HUES48 (cell line): ENCODE results near the gene NR1H3.
"Not testable (repeated sequence)": the region's sequence is repeated elsewhere in the genome, so short reads cannot be mapped to it uniquely, and the experiment has no call there.

Source experiments
- H3K27ac ChIP-seq: one replicate; pipeline ENCODE4 v1.7.0; 2013; ENCODE audit warnings: low read depth, low read length, inconsistent platforms
- H3K27me3 ChIP-seq: 2 replicates; pipeline ENCODE4 v1.6.1; 2013; ENCODE audit warnings: mild to moderate bottlenecking, low read length; ENCODE audit not compliant: control insufficient read depth, insufficient read depth
- H3K36me3 ChIP-seq: 2 replicates; pipeline ENCODE4 v1.6.1; 2013; ENCODE audit warnings: low read length; ENCODE audit not compliant: control insufficient read depth, insufficient read depth
- H3K4me1 ChIP-seq: 2 replicates; pipeline ENCODE4 v1.6.1; 2013; ENCODE audit warnings: mild to moderate bottlenecking, low read length; ENCODE audit not compliant: control insufficient read depth, insufficient read depth
- H3K4me3 ChIP-seq: 2 replicates; pipeline ENCODE4 v1.5.1; 2013; ENCODE audit warnings: mild to moderate bottlenecking, low read depth, low read length
- H3K9ac ChIP-seq: 2 replicates; pipeline ENCODE4 v1.6.1; 2013; ENCODE audit warnings: mild to moderate bottlenecking, low read depth, low read length, moderate library complexity
- H3K9me3 ChIP-seq: 2 replicates; pipeline ENCODE4 v1.6.1; 2013; ENCODE audit warnings: low read length; ENCODE audit not compliant: control insufficient read depth, insufficient read depth

The NR1H3 gene

DNA sequence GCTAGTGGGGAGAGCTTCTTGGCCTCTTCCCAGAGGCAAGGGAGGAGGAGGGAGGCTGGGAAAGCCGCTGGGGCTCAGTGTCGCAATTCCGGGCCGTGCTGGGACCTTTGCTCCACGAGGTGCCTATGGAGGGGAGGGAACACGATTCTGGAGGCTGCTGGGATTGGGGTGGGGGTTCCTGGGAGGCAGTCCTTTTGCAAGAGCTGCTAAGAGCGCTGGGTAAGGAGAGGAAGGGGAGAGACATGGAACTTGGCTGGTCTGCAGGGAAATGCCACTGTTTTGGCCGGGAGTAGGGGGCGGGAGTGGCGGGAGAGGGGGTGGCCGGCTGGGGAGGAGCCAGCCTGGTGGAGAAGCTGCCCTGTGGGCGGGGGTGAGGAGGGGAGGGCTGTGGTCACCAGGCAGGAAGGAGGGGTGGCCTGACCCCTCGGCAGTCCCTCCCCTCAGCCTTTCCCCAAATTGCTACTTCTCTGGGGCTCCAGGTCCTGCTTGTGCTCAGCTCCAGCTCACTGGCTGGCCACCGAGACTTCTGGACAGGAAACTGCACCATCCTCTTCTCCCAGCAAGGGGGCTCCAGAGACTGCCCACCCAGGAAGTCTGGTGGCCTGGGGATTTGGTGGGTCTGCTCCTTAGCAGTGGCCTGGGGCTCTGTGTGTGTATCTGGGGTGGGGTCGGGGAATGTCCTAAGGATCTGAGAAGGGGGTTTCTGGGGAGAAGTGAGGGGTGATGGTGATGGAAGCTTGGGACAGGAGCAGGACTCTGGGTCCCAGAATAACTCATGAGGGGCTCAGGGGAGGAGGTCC is at the start of gene NR1H3:
Gene NR1H3, plus strand, starts transcription at position 480 of the 800 bp plus-strand sequence. CDS start 1,221 bp downstream, outside the sequence.
- Histone ChIP-seq H3K27me3 (no peaks in the 10 kb centered on the region), H3K27ac (peak within 1 kb of the TSS; percentile 90), H3K4me3 (peak within 1 kb of the TSS; percentile 46), H3K9ac (peak within 1 kb of the TSS; percentile 62; the same call in 1 of the 2 replicates), H3K4me1 (peaks cover 18% of the 10 kb centered on the region), H3K36me3 (no peaks in the 10 kb centered on the region), H3K9me3 (no peaks in the 10 kb centered on the region)

DNA sequence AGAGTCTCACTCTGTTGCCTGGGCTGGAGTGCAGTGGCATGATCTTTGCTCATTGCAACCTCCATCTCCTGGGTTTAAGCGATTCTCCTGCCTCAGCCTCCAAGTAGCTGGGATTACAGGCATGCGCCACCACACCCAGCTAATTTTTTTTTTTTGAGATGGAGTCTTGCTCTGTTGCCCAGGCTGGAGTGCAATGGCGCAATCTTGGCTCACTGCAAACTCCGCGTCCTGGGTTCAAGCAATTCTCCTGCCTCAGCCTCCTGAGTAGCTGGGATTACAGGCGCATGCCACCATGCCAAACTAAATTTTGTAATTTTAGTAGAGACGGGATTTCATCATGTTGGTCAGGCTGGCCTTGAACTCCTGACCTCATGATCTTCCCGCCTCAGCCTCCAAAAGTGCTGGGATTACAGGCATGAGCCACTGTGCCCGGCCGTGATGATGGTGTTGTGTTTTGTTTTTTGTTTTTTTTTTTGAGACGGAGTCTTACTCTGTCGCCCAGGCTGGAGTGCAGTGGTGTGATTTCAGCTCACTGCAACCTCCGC is 49.7 kb upstream of the NR1H3 start:
- H3K4me1 ChIP-seq, H3K4me3 ChIP-seq: not testable (repeated sequence)

DNA sequence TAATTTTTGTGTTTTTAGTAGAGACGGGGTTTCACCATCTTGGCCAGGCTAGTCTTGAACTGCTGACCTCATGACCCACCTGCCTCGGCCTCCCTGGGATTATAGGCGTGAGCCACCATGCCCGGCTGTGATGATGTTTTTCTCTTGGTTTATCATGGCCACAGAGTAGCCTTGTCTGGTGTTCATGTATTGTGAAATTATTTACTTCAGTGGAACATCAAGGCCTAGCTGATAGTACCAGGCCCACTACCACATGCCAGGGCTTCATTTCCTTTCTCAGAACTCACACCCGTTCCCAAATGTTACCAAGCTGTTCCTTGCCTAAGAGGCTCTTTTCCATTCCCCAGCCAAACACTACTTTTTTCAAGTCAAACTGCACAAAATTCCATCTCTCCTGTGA is 49.2 kb upstream of the NR1H3 start:
- H3K9ac ChIP-seq = no peak overlapping the region
- no peaks in the 10 kb centered on the region for H3K36me3 ChIP-seq
- H3K27me3 ChIP-seq = no peaks in the 10 kb centered on the region
- peaks cover 9% of the 10 kb centered on the region for H3K4me1 ChIP-seq
- H3K9me3 ChIP-seq = no peaks in the 10 kb centered on the region
- H3K27ac ChIP-seq = no peak overlapping the region
- no peak overlapping the region for H3K4me3 ChIP-seq

More for the DNA sequence above, 49.7 kb upstream of the NR1H3 start:
- H3K36me3 ChIP-seq, H3K9ac ChIP-seq, H3K27ac ChIP-seq, H3K27me3 ChIP-seq, H3K9me3 ChIP-seq: not testable (repeated sequence)

DNA sequence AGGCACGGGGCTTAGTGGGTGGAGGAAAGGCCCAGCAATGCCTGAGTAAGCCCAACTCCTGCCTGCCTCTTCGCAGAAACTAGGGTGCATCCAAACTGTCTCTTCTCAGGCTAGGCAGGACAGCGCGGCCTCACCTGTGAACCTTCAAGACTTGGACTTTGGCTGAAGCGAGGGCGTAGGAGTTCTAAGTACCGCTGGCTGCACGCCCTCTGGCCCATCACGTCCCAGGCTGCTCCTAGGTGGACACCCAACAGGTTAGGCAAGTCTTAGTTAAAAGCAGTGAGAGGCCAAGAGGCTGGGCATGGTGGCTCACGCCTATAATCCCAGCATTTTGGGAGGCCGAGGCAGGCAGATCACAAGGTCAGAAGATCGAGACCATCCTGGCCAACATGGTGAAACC is 44.9 kb upstream of the NR1H3 start:
- peaks cover 12% of the 10 kb centered on the region for H3K4me1 ChIP-seq
- peaks cover 2% of the 10 kb centered on the region; the same call in 1 of the 2 replicates for H3K36me3 ChIP-seq
- H3K27me3 ChIP-seq = no peaks in the 10 kb centered on the region
- no peak overlapping the region for H3K27ac ChIP-seq
- H3K4me3 ChIP-seq = no peak overlapping the region
- H3K9me3 ChIP-seq = no peaks in the 10 kb centered on the region
- H3K9ac ChIP-seq = no peak overlapping the region

DNA sequence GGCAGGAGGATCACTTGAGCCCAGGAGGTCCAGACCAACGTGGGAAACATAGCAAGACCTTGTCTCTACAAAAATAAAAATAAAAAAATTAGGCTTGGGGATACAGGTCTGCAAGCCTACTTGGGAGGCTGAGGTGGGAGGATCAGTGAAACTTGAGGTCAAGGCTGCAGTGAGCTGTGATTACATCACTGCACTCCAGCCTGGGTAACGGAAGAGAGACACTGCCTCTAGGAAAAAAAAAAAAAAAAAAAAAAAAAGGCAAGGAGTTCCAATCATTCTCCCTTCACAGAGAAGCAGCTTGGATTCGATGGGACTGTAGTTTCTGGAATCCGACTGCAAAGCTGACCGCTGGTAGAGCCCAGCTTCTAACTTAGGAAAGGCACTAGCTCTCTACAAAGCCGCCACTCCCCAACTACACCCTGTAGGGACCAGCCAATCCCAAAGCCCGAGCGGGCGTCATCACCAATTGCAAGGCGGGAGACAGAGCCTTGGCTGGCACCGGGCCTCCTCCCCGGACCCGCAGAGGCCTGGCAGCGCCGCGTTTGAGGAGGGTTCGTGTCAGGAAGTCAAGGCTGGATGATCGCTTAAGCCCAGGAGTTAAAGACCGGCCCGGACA is 43.7 kb upstream of the NR1H3 start:
- no peaks in the 10 kb centered on the region for H3K9me3 ChIP-seq
- peaks cover 5% of the 10 kb centered on the region for H3K36me3 ChIP-seq
- H3K4me3 ChIP-seq = no peak overlapping the region
- H3K4me1 ChIP-seq = peaks cover 12% of the 10 kb centered on the region
- no peak overlapping the region for H3K9ac ChIP-seq
- H3K27me3 ChIP-seq = no peaks in the 10 kb centered on the region
- no peak overlapping the region for H3K27ac ChIP-seq

DNA sequence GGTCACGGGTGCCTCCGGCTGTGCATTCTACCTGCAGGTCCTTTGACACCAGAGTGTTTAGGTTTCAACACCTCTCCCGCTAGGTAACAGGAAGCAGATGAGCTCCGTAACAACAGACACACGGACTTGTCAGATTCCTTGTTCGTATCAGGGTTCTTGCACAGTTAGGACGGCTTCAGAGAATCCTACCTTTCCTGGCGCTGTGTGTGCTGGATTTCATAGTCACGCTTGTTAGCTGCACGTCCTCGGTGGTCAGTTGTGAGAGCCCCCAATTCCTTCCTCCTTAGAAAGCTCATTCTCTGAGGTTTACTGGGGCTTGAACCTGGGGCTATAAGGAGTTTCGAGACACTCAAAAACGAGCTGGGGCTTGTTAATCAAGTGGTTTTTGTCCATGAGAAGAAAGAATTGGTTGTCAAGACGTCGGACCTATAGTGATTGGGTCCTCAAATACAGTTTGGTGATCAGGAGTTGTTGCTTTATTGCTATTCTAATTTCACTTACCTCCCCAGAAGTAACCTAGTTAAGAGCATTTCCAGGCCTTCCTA is 42.4 kb upstream of the NR1H3 start:
- H3K9me3 ChIP-seq = no peaks in the 10 kb centered on the region
- peaks cover 15% of the 10 kb centered on the region for H3K36me3 ChIP-seq
- H3K9ac ChIP-seq = peak overlapping the region; percentile 96
- H3K27me3 ChIP-seq = no peaks in the 10 kb centered on the region
- peak overlapping the region; percentile 65 for H3K4me3 ChIP-seq
- peaks cover 12% of the 10 kb centered on the region for H3K4me1 ChIP-seq
- H3K27ac ChIP-seq = peak overlapping the region; percentile 94

DNA sequence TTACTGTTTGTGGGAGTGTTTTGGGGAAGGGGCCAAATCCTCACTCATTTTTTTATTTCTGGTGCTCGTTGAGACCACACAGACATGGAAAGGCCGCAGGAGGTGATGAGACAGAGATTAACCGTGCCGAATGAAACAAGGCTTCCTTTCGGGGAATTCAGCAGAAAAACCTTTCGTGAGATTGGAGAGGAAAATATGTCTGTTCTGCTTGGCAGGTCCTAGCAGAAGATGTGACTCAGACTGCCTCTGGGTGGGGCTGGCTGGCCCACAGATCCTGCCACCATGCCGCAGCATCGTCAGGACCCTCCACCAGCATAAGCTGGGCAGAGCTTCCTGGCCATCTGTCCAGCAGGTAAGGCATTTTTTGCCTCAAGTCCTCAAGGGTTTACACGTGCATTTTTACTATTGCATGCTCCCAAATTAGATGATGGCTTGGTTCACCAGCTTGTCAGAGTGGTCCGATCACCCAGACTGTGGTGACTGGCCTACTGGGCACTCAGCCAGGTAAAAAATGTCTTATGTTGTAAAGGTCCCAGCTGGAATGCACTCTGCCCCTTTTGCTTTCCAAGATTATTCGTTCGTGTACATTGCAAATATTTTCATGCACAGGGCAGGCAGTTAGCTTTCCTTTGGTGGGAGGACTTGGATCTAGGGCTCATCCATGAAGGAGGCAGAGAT is 41.5 kb upstream of the NR1H3 start:
- H3K36me3 ChIP-seq = peaks cover 17% of the 10 kb centered on the region
- no peaks in the 10 kb centered on the region for H3K27me3 ChIP-seq
- H3K27ac ChIP-seq = no peak overlapping the region
- H3K9ac ChIP-seq = 0 out of 2 replicates have a peak overlapping the region, but pooled peaks have one; percentile 96
- peak overlapping the region; percentile 65 for H3K4me3 ChIP-seq
- no peaks in the 10 kb centered on the region for H3K9me3 ChIP-seq
- H3K4me1 ChIP-seq = peaks cover 12% of the 10 kb centered on the region

DNA sequence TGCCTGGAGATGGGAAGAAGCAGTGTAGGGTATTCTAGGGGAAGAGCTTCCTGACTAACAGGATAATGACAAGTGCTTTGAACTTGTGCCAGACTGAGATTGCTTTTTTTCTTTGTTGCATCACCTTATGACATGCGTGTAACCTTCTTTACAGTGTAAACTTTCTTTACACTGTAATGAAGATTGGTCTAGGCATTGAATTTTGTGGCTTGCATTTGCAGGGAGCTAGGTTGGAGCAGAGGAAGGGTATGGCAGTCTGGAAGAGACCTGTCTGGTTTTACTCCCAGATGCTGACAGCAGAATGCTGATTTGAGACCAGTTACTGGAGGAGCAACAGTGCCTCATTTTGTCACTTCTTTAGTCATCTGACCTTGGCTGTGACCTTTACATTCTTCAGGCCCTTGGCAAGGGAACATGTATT is 37.4 kb upstream of the NR1H3 start:
- H3K9me3 ChIP-seq = no peaks in the 10 kb centered on the region
- H3K36me3 ChIP-seq = peaks cover 40% of the 10 kb centered on the region
- H3K9ac ChIP-seq = no peak overlapping the region
- H3K4me3 ChIP-seq = no peak overlapping the region
- no peaks in the 10 kb centered on the region for H3K27me3 ChIP-seq
- peaks cover 12% of the 10 kb centered on the region for H3K4me1 ChIP-seq
- no peak overlapping the region for H3K27ac ChIP-seq

DNA sequence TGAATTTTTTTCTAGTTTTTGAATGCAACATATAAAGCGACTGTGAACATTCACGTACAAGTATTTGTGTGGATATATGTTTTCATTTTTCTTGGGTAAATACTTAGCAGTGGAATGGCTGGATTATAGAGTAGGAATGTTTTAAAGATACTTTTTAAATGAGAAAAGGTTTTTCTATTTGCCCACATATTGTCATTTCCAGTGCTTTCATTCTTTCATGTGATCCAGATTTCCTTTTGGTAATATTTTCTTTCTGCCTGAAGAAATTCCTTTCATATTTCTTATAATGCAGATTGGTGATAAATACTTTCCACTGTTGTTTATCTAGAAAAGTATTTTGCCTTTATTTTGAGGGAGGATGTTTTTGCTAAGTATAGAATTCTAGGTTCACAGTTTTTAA is 35.1 kb upstream of the NR1H3 start:
- Histone ChIP-seq H3K27me3 (no peaks in the 10 kb centered on the region), H3K27ac (no peak overlapping the region), H3K4me3 (no peak overlapping the region), H3K9ac (no peak overlapping the region), H3K4me1 (no peaks in the 10 kb centered on the region), H3K36me3 (peaks cover 59% of the 10 kb centered on the region), H3K9me3 (no peaks in the 10 kb centered on the region)

DNA sequence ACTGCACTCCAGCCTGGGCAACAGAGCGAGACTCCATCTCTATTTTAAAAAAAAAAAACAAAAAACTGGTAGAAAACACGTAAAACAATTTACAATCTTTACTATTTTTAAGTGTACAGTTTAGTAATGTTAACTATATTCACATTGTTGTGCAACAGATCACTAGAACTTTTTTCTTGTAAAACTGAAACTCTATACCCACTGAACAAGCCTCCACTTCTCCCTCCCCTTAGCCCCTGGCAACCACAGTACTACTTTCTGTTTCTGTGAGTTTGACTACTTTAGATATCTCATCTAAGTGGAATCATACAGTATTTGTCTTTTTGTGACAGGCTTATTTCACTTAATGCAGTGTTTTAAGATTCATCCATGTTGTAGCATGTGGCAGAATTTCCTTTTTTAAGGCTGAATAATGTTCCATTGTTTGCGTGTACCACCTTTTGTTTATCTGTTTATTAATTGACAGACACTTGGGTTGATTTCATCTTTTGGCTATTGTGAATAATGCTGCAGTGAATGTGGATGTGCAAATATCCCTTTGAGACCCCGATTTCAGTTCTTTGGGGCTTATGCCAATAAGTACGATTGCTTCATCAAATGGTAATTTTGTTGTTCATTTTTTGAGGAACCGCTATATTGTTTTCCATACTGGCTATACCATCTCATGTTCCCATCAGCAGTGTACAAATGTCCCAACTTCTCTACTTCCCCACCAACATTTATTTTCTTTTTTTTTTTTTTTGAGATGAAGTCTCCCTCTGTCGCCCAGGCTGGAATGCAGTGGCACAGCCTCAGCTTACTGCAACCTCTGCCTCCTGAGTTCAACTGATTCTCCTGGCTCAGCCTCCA is 32.0 kb upstream of the NR1H3 start:
- no peak overlapping the region for H3K27ac ChIP-seq
- H3K4me3 ChIP-seq = no peak overlapping the region
- H3K27me3 ChIP-seq = no peaks in the 10 kb centered on the region
- H3K4me1 ChIP-seq = no peaks in the 10 kb centered on the region
- H3K9me3 ChIP-seq = no peaks in the 10 kb centered on the region
- H3K36me3 ChIP-seq = peaks cover 58% of the 10 kb centered on the region
- no peak overlapping the region for H3K9ac ChIP-seq
